ENCODE data around the gene KRTAP3-3. TPM values are rescaled to one million over a fixed set of nuclear protein-coding genes. Genes with fewer than 3 reads are reported as not detected.

Gene KRTAP3-3
- total RNA-seq, 1 donor from 2014 or later = not detected

- no peak overlapping the region for H3K27ac Mint-ChIP-seq (ENCODE audit: unreplicated experiment)
- DNase-seq (ENCODE audit: low read depth, low spot score) = no peak
- no peaks in the 10 kb centered on the region for H3K9me3 Mint-ChIP-seq
- H3K4me1 Mint-ChIP-seq = peaks cover 5% of the 10 kb centered on the region
- no peak for TF ChIP-seq CTCF (conservative IDR thresholded peaks at IDR 0.05)
- H3K4me3 Mint-ChIP-seq = no peak overlapping the region
- H3K27me3 Mint-ChIP-seq (ENCODE audit: low read depth) = no peaks in the 10 kb centered on the region
- no peaks in the 10 kb centered on the region for H3K36me3 Mint-ChIP-seq (ENCODE audit: low read depth)
Observed at GRCh38 chr17:40960144-40960543, 33.8 kb downstream of the KRTAP3-3 start.

GRCh38 chr17:40958086-40958953 lies 35.6 kb downstream of the KRTAP3-3 start:
- Mint-ChIP-seq H3K36me3 (ENCODE audit: low read depth) (no peaks in the 10 kb centered on the region), H3K27ac (ENCODE audit: unreplicated experiment) (no peak overlapping the region), H3K4me1 (peaks cover 5% of the 10 kb centered on the region), H3K9me3 (no peaks in the 10 kb centered on the region), H3K4me3 (no peak overlapping the region), H3K27me3 (ENCODE audit: low read depth) (no peaks in the 10 kb centered on the region)
- TF ChIP-seq CTCF (conservative IDR thresholded peaks at IDR 0.05) = no peak
- no peak for DNase-seq (ENCODE audit: low read depth, low spot score)

GRCh38 chr17:40956401-40957254 lies 37.3 kb downstream of the KRTAP3-3 start:
- no peak for TF ChIP-seq CTCF (conservative IDR thresholded peaks at IDR 0.05)
- Mint-ChIP-seq H3K4me3 (no peak overlapping the region), H3K4me1 (peaks cover 5% of the 10 kb centered on the region), H3K27ac (ENCODE audit: unreplicated experiment) (no peak overlapping the region), H3K27me3 (ENCODE audit: low read depth) (no peaks in the 10 kb centered on the region), H3K36me3 (ENCODE audit: low read depth) (no peaks in the 10 kb centered on the region), H3K9me3 (no peaks in the 10 kb centered on the region)
- no peak for DNase-seq (ENCODE audit: low read depth, low spot score)

GRCh38 chr17:40953881-40954280 lies 40.1 kb downstream of the KRTAP3-3 start:
- Mint-ChIP-seq H3K4me3 (no peak overlapping the region), H3K27me3 (ENCODE audit: low read depth) (no peaks in the 10 kb centered on the region), H3K36me3 (ENCODE audit: low read depth) (no peaks in the 10 kb centered on the region), H3K4me1 (peaks cover 14% of the 10 kb centered on the region), H3K9me3 (no peaks in the 10 kb centered on the region), H3K27ac (ENCODE audit: unreplicated experiment) (no peak overlapping the region)
- DNase-seq (ENCODE audit: low read depth, low spot score) = no peak
- TF ChIP-seq CTCF (conservative IDR thresholded peaks at IDR 0.05) = no peak

- Mint-ChIP-seq H3K9me3 (no peaks in the 10 kb centered on the region), H3K4me1 (peaks cover 16% of the 10 kb centered on the region), H3K36me3 (ENCODE audit: low read depth) (no peaks in the 10 kb centered on the region), H3K27ac (ENCODE audit: unreplicated experiment) (no peak overlapping the region), H3K27me3 (ENCODE audit: low read depth) (no peaks in the 10 kb centered on the region), H3K4me3 (no peak overlapping the region)
- TF ChIP-seq CTCF (conservative IDR thresholded peaks at IDR 0.05) = no peak
- no peak for DNase-seq (ENCODE audit: low read depth, low spot score)
Observed at GRCh38 chr17:40952661-40953060, 41.3 kb downstream of the KRTAP3-3 start.

All from neural crest cell (in vitro differentiated cells).